ENCODE results near the gene ZYG11A.

Gene ZYG11A

DNA sequence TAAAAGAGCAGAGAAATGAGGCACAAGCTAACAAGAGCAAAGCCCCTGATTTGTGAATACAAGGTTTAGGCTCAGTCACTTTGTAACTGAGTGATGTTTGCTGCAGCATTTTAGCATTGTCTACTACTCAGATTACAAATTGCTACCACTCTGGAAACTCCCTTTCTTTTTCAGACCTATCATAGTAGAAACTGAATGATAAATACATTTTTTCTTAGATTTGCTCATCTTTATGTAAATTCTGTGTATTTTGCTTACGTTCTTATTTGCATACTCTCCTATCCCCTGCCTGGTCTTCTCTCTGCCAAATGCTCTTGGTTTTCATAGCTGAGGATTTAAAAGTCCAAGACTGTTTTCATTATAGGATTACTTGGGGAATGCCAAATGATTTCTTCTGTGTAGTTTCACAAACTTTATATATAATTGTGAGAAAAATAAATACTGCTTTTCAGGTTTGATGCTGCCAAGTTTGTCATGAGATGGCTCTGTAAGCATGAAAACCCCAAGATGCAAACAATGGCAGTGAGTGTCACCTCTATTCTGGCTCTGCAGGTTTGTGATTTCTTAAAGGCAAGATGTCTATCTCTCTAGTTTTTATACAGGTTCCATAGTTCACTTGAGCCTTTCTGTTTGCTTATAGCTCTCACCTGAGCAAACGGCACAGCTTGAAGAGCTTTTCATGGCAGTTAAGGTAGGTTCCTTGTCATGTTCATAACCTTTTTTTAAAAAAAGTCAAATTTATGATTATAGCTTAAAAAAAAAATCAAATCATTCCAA lies 24.7 kb downstream of the ZYG11A start:
- TF ChIP-seq GATA3 (IDR thresholded peaks at IDR 0.05; ENCODE audit: low read depth, low read length) (no peak), GATA2 (IDR thresholded peaks at IDR 0.05; ENCODE audit: low read depth, low read length) (no peak)

DNA sequence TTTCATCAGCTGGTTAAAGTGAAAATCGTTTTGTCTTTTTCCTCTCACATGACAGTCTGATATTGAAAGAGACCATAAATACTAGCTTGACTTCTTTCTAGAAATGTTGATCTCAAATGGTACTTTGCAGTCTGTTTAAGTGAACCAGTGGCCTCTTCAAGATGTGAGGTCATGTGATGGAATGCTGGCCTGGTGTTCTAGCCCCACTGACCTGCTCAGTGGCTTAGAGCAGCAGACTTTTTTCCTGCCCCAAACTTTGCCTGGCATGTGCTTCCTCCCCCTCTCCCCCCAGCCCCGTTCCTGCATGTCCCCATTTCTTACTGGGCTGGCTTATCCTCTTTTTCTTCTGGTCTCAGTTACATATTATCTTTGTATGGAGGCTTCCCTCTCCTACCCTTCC lies 34.3 kb downstream of the ZYG11A start:
- TF ChIP-seq GATA2 (IDR thresholded peaks at IDR 0.05; ENCODE audit: low read depth, low read length), result no peak
- no peak for TF ChIP-seq GATA3 (IDR thresholded peaks at IDR 0.05; ENCODE audit: low read depth, low read length)

DNA sequence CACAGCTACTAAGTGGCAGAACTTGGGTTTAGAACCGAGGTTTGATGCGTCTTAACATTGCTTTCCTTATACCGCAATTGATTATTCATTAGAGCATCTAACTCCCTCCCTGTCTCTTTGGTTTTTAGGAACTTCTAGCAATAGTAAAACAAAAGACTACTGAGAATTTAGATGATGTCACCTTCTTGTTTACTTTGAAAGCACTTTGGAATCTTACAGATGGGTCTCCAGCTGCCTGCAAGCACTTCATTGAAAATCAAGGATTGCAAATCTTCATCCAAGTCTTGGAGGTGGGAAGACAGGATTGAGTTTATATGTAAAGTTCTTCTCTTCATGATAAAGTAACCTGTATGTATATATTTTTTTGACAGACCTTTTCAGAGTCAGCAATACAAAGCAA lies 35.0 kb downstream of the ZYG11A start:
- TF ChIP-seq GATA2 (IDR thresholded peaks at IDR 0.05; ENCODE audit: low read depth, low read length), result no peak
- TF ChIP-seq GATA3 (IDR thresholded peaks at IDR 0.05; ENCODE audit: low read depth, low read length), result no peak

DNA sequence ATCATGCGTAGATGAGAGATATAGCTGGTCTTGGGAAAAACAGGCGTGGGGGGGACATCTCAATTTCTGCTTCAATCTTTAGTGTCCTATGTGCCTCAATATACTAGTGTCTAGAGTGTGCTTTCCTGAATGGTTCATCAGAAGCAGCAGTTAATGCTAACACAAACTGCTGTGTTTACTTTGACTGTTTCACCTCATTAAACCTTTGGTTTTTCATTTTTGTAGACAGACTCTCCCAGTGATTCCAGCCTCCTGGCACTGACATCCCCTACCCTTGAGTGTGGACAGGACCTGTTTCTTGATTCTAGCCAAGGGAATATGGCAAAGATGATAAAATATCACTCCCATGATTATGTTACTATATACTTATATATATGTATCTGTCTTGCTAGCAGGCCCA lies 37.6 kb downstream of the ZYG11A start:
- TF ChIP-seq GATA3 (IDR thresholded peaks at IDR 0.05; ENCODE audit: low read depth, low read length), result no peak
- no peak for TF ChIP-seq GATA2 (IDR thresholded peaks at IDR 0.05; ENCODE audit: low read depth, low read length)

DNA sequence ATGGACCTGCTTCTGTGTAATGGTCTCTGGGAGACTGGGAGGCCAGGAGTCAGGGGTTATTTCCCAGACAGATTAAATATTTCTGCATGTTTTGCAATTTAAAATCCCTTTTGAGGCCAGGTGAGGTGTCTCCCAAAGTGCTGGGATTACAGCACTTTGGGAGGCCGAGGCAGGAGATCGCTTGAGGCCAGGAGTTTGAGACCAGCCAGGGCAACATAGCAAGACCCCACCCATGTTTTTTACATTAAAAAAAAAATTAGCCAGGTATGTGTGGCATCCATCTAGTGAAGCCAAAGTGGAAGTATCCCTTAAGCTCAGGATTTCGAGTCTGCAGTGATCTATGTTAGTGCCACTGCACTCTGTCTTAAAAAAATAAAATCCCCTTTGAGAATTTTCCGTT lies 44.9 kb downstream of the ZYG11A start:
- TF ChIP-seq GATA2 (IDR thresholded peaks at IDR 0.05; ENCODE audit: low read depth, low read length) (no peak), GATA3 (IDR thresholded peaks at IDR 0.05; ENCODE audit: low read depth, low read length) (no peak)

DNA sequence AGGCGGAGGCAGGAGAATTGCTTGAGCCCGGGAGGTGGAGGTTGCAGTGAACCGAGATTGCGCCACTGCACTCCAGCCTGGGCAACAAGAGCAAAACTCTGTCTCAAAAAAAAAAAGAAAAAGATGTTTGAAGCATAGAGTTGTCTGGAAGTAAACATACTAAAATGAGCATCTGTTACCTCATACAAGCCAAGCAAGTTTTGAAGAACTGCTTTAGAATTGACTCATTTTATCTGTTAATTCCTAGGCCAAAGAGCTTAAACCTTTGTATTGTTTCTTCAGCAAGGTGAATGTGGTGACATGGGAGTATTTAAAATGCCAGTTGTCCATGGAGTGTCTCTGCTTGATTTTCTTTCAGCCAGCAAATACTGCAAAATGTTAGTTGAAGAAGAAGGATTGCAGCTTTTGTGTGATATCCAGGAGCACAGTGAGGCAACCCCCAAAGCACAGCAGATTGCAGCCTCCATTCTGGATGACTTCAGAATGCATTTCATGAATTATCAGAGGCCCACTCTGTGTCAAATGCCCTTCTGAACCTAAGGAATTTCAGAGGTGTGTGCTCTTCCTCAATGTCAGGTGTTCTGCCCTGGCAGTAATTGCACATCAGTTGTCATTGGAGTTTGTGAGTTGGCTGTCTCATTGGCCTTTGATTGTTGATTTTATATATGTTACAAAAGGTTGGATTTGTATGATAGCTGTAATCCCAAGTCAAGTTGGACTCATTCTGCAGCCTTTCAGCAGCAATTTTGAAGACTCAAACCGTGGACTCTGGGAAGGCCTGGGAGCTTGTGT lies 50.1 kb downstream of the ZYG11A start:
- TF ChIP-seq GATA2 (IDR thresholded peaks at IDR 0.05; ENCODE audit: low read depth, low read length) (no peak), GATA3 (IDR thresholded peaks at IDR 0.05; ENCODE audit: low read depth, low read length) (no peak)

DNA sequence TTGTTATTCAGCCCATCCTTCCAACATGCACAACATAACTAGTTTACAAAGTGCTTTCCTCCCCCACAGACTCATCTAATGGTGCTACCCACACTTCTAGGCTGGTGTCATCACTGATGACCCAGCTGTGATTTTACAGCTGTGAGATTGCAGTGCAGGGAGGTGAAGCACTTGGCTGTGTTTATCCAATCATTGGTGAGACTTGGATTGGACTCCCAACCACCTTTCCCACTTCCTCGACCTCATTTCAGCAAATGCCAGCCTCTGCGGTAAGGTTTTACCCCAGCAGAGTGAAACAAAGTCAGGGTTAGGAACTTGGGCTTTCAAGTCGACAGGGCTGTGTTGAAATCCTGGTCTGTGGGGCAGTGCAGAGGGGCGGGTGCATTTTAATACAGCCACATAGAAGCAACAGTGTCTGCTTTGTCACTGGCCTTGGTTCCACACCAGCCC lies 56.9 kb downstream of the ZYG11A start:
- TF ChIP-seq GATA2 (IDR thresholded peaks at IDR 0.05; ENCODE audit: low read depth, low read length), result no peak
- no peak for TF ChIP-seq GATA3 (IDR thresholded peaks at IDR 0.05; ENCODE audit: low read depth, low read length)

DNA sequence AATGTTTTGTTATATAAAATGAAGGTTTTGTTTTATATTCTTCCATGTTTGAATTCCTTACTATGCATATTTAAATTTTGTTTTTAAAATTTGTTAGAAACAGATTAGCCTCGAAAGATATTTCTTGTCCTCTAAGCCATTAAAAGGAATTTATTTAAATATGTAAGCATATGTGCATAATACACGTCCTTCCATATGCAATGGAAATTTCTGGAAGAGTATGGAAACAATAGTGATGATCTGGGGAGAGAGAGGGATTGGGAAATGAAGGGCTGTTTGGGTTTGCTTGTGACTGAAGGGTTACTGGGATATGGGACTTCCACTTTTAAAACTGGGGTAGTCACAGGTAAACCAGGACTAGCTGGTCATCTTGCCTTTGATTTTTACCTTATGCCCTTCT lies 57.8 kb downstream of the ZYG11A start:
- TF ChIP-seq GATA2 (IDR thresholded peaks at IDR 0.05; ENCODE audit: low read depth, low read length) (no peak), GATA3 (IDR thresholded peaks at IDR 0.05; ENCODE audit: low read depth, low read length) (no peak)

DNA sequence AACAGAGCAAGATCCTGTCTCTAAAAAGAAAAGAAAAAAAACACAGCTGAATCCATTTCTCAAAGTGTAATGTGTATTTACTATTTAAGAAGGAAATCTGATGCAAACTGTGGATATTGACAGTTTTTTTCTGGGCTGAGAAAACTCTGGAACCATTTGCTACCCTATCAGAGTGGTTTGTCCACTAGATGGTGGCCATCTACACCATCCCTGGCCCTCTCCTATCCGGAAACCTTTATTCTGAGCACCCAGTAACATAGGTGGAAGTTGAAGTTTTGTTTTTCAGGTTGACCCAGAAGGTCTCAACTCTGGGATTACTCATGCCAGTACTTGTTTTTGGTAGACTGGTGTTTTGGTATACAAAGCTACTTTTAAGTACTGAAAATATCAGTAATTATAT lies 58.8 kb downstream of the ZYG11A start:
- no peak for TF ChIP-seq GATA3 (IDR thresholded peaks at IDR 0.05; ENCODE audit: low read depth, low read length)
- TF ChIP-seq GATA2 (IDR thresholded peaks at IDR 0.05; ENCODE audit: low read depth, low read length), result no peak

DNA sequence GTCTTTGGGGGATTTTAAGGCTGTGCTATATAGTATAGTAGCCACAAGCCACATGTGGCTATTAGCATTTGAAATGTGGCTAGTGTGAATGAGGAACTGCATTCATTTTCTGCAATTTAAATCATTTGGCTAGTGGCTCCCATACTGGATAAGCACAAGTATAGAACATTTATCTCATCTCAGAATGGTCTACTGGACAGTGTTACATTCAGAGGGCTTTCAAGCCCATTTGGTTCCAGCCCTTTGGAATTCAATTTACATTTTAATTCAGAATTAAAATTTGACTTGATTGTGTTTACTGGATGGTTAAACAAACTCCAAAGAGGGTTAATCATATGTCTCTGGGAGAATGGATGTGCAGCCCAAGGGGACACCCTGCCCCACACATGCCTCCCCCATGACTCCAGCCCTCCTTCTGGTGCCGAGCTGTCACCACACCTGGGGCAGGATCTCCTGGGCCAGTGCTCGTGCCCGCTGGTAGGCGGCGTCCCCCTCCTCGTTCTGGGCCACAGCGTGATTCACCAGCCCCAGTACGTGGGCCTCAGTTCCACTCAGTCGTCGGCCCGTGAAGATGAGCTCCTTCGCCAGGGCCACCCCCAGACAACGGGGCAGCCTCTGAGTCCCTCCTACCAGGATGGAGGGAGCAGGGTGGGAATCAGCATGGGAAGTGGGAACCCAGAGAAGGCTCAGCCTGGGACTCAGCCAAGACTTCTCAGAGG lies 61.8 kb downstream of the ZYG11A start:
- TF ChIP-seq GATA3 (IDR thresholded peaks at IDR 0.05; ENCODE audit: low read depth, low read length), result no peak
- no peak for TF ChIP-seq GATA2 (IDR thresholded peaks at IDR 0.05; ENCODE audit: low read depth, low read length)

DNA sequence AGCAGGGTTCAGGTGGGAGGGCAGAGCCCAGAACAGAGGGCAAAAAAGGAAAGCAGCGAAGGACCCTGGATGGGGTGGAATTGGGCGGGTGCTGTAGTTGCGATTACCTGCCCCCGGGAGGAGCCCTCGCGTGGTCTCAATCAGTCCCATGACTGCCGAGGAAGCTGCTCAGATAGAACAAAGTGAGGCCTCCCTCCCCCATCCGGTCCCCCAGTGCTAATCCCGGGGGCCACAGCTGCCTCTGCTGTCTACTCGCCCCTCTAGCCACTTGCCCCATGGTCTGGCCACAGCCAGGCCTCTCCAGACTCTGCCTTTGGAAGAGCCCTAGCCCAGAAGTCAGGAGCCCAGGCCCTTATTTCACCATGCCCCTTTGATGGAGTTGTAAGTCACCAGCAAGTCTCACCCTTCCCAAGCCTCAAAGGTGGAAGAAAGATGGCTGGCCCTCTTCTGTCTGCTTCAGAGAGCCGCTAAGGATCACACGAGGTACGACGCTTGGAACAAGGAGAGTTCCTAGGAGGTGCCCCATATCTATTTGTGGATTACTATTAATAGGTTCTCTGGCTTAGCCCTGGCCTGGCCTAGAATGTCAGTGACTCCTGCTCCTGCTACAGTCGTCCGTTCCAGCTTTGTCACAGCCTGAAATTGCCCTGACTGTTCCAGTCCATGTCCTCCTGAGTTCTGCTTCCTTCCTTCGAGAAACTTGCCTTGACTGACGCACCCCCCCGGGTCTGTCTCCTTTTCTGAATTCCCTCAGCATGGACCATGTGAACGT lies 62.6 kb downstream of the ZYG11A start:
- TF ChIP-seq GATA3 (IDR thresholded peaks at IDR 0.05; ENCODE audit: low read depth, low read length), result no peak
- TF ChIP-seq GATA2 (IDR thresholded peaks at IDR 0.05; ENCODE audit: low read depth, low read length), result no peak

DNA sequence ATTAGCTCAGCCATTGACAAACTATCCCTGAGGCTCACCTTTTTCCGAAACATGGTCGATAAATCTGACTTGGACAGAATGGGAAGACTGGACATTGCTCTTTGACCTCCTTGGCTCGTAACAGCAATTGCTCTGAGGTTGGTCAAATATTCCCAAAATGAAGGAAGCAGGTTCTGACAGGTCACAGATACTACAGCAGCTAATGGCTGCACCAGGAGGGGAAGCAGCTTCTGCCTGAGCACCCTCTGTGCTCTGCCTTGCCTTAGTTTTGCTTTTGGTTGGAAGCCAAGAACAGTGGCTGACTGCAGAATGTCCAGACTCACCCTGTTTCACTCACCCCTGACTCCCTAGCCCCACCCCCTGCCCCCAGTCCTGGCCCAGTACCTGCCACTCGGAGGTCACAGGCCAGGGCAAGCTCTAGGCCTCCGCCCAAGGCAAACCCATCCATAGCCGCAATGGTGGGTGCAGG lies 63.6 kb downstream of the ZYG11A start:
- TF ChIP-seq GATA2 (IDR thresholded peaks at IDR 0.05; ENCODE audit: low read depth, low read length) (no peak), GATA3 (IDR thresholded peaks at IDR 0.05; ENCODE audit: low read depth, low read length) (no peak)

DNA sequence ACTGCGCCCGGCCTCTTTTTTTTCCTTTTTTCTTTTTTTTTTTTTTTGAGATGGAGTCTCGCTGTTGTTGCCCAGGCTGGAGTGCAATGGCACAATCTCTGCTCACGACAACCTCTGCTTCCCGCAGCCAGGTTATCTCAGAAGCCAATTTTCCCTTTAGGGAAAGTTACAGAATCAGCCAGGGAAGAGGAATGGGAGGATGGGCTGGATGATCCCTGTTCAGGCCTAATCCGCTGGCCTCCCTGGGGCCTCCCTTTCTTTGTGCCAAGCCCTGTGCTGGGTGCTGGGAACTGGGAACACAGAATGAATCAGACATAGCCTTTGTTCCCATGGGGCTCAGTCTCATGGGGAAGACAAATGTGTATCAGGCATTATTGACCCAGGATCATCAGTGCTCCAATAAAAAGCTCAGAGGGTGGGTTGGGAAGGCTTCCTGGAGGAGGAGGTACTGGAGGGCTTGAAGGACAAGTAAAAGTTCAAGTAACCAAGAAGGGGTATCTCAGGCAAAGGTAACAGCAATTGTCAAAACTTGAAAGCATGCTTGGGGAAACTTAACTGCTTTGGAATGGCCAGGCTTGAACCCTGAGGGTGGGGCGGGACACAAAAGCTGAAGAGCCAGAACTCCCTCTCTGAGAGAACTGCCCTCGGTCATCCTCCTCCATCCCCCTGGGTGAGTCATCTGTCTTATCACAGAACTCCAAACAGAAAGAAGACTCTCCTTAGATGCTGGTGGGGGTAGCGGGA lies 64.7 kb downstream of the ZYG11A start:
- no peak for TF ChIP-seq GATA3 (IDR thresholded peaks at IDR 0.05; ENCODE audit: low read depth, low read length)
- TF ChIP-seq GATA2 (IDR thresholded peaks at IDR 0.05; ENCODE audit: low read depth, low read length), result no peak

All from SH-SY5Y (cell line).